Fibroblast of villous mesenchyme (primary cell): Measurements from ENCODE around the gene PTRH1. TPM values are rescaled to one million over a fixed set of nuclear protein-coding genes. Genes with fewer than 3 reads are reported as not detected.

Experiments used
- DNase-seq: peaks from one replicate; pipeline ENCODE4 v3.0.0-alpha.2; 2010; ENCODE audit warnings: low read depth
- H3K4me3 ChIP-seq: 2 replicates; pipeline ENCODE4 v1.5.1; 2011; ENCODE audit warnings: low read depth, mild to moderate bottlenecking, low read length
- CTCF ChIP-seq: IDR thresholded peaks from 2 replicates; pipeline ENCODE4 v1.5.1; 2012; ENCODE audit warnings: low read depth, mild to moderate bottlenecking, low read length; ENCODE audit not compliant: insufficient read depth
- total RNA-seq: library from RNA; depleted of rRNA; stranded (reverse); fragments of >200 nt; gene quantifications from 2 replicates; pipeline ENCODE4 v1.2.3, GENCODE V29; 2012

PTRH1 gene
- total RNA-seq, 1 donor: 11.7 TPM

- no peak for DNase-seq
- no peak for TF ChIP-seq CTCF
- no peak within 1 kb of the TSS for H3K4me3 ChIP-seq
Measured at GRCh38 chr9:127706836-127707241, 8.6 kb downstream of the PTRH1 start, which contains the start of gene CFAP157. Gene CFAP157, plus strand, starts transcription at chr9:127706988. Its CDS starts 44 bp downstream, at chr9:127707032.

GRCh38 chr9:127705577-127706379, 9.7 kb downstream of the PTRH1 start:
- TF ChIP-seq CTCF: no peak
- DNase-seq: no peak

GRCh38 chr9:127703289-127703946, 12.0 kb downstream of the PTRH1 start:
- no peak for DNase-seq
- no peak for TF ChIP-seq CTCF
- H3K4me3 ChIP-seq: no peak overlapping the region

More at GRCh38 chr9:127705577-127706379, 9.7 kb downstream of the PTRH1 start:
- H3K4me3 ChIP-seq: no peak overlapping the region

GRCh38 chr9:127700594-127701255, 14.7 kb downstream of the PTRH1 start:
- no peak overlapping the region for H3K4me3 ChIP-seq
- no peak for DNase-seq
- TF ChIP-seq CTCF: no peak

- no peak overlapping the region for H3K4me3 ChIP-seq
- DNase-seq: no peak
- TF ChIP-seq CTCF: no peak
Measured at GRCh38 chr9:127700140-127700539, 15.3 kb downstream of the PTRH1 start.

GRCh38 chr9:127698985-127699670, 16.3 kb downstream of the PTRH1 start:
- peak; percentile 98 for DNase-seq
- TF ChIP-seq CTCF: no peak
- peak overlapping the region; percentile 34 for H3K4me3 ChIP-seq
